CD4-positive, alpha-beta T cell treated with Interleukin-15 for 4 hours (primary cell): ENCODE measurements around the gene IL17B.
A peak's percentile ranks its signal among the peaks of the same experiment; 100 is the strongest.

Experiments used
- DNase-seq: peaks from one replicate; pipeline ENCODE4 v3.0.0-alpha.2; 2020; ENCODE audit warnings: low spot score

Gene IL17B

DNA sequence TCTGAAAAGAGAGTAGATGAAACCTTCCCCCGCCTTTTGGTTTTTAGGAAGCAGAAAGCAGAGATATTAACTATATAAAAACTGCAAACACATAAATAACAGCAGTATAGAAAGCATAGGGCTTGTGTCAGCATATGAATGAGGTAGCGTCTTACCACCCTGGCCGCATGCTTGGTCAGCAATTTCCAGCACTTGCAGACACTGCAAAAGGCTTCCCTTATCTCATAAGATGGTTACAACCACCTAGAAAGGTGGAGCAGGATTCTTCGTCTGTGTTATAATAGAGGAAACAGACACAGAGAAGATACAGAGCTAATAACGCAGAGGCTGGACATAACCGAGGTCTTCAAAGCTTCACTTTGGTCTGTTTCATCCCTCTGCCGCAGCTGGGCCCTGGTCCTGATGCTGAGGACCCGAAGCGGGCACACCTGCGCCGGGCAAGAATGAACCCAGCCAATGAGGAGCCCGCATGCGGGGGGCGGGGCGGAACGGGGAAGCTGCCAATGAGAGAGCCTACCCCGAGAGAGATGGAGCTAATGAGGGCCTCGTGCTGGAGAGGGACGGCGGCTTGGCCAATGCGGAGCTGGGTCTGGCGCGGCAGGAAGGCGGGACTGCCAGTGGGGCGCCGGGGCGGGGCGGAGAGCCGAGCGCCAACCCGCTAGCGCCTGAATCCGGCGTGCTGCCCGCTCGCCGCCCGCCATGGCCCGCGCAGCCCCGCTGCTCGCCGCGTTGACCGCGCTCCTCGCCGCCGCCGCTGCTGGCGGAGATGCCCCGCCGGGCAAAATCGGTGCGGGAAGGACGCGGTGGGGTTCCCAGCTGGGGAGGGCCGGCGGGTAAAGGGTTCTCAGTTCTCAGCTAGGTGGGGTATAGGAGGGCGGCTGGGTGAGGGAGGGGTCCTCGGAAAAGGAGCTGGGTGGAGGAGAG is 21.5 kb downstream of the IL17B start, which contains the start of gene PCYOX1L:
Gene PCYOX1L (plus strand): TSS at position 677 of the 924 bp plus-strand sequence. CDS start 23 bp downstream, at position 700.
- peak; percentile 97 for DNase-seq

DNA sequence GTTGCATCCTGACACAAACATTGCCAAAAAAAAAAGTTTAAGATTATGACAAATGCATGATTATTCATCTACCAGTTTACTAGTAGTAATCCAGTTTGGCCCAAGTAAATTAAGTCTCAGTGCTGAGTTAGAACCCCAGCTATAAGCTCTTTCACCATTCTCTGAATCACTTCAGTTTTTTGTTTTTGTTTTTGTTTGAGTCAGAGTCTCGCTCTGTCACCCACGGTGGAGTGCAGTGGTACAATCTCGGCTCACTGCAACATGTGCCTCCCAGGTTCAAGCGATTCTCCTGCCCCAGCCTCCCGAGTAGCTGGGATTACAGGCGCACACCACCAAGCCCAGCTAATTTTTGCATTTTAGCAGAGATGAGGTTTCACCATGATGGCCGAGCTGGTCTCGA is 22.7 kb downstream of the IL17B start:
- no peak for DNase-seq

DNA sequence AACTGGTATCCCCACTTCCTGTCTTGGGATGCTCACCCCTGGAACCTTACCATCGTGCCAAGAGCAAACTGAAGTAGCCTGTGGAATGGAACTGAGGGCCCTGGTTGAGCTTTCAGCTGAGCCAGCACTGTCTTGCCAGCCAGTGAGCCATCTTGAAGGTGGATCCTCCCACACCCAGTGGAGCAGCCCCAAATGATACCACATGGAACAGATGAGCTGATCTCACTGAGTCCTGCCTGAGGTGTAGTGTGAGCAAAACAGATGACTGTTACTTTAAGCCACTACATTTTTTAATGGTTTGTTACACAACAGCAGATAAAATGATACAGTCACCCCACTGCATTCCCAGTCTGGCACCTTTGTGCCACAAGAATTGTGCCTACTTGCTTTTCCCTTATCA is 23.4 kb downstream of the IL17B start:
- DNase-seq, result no peak

DNA sequence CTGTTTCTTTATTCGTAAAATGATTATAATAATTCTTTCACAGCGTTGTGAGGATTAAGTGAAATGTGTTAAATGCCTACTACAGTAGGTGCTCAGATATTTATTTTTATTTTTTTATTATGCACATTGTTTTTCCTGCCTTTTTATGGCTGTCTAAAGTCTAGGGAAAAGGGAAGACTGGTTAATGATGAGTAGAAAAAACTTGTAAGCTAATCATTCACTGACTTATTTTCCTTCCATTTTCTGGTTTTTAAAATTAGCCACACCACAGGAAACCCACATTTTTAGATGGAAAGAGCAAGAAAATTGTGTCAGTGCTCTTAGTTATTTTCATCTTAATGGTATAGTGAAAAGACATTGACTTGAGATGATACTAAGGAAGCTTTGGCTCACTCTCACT is 25.2 kb downstream of the IL17B start:
- DNase-seq, result no peak

DNA sequence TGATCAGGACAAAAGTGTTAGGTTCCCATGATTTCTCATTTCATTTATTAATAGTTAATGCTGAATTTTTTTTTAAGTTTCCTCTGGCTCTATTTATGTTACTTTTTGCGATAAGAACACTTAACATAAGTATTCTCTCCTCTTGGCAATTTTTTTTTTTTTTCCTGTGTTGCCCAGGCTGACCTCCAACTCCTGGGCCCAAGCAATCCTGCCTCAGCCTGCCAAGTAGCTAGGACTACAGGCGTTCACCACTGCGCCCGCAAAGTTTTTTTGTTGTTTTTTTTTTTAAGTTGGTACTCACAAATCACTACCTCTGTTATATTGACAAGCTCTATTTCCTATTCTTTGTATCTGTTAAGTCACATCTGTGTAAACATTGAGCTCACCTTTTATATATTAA is 26.9 kb downstream of the IL17B start:
- DNase-seq, result no peak

DNA sequence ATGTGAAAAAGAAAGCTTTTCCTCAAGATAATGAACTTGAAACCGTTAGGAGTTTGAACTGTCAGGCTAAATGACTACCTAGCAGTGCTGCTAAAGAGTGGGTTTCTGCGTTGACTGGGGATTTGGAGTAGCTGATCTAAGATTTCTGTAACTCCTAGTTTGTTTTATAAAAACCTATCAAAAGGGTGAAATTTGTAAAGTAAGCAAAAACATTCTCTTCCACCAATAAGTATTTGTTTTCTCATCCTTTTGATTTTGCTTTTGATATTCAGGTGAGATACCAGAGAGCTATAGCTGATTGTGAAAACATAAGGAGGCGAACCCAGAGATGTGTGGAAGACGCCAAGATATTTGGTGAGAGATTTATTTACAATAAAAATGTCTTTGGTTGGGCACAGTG is 29.7 kb downstream of the IL17B start:
- no peak for DNase-seq

DNA sequence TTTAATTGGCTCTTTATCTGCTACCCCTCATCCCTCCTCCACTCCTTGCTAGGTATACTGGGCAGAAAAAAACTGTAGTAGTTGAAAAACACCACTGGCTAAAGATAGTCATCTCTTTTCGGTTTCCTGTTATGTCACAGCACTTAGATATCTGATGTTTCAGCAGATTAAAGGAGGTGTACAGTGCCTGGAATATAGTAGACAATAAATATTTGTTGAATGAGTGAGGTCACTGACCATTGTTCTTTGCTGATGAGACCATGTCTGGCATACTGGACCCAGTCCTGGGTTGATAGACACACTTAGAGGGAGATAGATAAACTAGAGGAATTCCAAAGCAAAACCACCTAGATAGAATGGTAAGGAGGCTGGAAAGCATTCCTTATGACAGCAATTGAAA is 30.6 kb downstream of the IL17B start:
- DNase-seq, result peak; percentile 66

DNA sequence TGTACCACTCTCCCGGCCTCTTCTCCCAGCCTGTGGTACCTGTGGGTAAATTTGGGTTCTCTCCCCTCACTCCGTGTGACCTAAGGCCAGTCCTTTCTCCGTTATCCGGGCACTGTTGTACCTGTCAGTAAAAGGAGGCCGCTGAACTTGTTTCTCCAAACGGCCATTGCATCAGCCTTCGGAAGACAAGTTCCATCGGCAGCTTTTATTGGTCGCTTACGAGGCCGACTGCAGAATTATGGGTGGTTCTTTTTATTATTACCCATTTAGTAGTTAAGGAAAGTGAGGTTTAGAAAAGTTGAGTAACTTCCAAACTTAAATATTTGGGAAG is 33.2 kb downstream of the IL17B start:
- no peak for DNase-seq

DNA sequence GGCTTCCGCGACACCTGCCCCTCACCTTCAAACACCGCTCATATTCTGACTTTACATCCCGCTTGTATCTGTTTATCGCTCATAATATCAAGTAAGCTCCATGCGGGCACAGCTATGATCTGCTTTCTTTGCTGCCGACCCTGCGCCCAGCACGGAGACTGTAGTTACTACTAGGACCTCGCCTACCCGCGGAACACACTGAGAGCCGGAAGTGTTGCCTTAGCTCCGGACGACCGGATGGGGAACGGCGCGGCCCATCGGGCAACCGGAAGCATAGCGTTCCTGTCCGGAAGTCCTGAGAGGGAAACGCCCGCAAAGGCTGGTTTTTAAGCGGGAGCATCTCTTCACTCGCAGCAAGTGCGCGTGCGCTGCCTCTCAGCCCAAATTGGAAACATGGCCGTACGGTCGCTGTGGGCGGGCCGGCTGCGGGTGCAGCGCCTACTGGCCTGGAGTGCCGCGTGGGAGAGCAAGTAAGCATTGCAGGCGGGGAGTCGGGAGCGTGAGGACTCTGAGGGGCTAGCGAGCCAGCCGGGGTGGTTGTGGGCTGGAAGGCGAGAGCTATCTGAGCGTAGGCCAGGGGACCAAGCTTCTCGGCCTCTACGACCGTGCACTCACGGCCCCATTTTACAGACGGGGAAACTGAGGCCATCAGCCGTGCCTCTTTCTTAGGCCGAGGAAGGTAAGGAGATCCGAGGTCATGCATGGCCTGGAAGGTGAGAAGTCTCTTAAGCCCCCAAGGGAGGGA is 33.8 kb downstream of the IL17B start, which contains the start of gene GRPEL2:
Gene GRPEL2 (plus strand): TSS at position 353 of the 745 bp plus-strand sequence. CDS start 41 bp downstream, at position 394.
- DNase-seq, result peak; percentile 91

DNA sequence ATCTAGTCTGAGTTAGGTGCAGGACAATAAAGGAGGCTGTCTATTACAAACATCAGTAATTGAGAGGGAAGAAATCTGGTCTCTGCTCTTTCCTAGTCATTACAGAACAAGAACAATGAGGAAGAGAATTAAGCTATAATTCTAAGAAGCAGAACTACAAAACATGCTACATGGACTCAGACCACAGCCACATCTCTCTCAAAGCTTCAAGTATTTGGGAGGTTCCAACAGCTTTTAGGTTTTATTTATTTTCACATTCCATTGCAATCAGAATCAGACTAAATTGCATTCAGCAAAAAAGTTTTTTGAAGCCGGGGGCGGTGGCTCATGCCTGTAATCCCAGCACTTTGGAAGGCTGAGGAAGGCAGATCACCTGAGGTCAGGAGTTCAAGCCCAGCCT is 34.9 kb downstream of the IL17B start:
- no peak for DNase-seq

DNA sequence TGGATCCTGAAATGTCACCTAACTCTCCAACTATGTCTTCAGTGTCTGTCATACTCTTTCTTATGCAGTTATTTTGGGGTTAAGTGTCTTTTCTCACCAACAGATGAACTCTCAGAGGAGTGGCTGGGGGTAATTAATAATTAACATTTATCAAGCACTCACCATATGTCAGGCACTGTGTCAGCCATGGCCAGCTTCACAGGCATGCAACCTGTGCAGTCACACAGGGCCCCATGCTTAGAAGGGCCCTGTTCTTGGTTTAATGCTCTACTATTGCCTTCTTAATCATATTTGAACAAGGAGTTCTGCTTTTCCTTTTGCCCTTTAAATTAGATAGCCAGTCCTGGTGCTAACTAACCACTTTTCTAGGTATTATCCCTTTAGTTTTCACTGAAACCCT is 37.2 kb downstream of the IL17B start:
- DNase-seq, result no peak

DNA sequence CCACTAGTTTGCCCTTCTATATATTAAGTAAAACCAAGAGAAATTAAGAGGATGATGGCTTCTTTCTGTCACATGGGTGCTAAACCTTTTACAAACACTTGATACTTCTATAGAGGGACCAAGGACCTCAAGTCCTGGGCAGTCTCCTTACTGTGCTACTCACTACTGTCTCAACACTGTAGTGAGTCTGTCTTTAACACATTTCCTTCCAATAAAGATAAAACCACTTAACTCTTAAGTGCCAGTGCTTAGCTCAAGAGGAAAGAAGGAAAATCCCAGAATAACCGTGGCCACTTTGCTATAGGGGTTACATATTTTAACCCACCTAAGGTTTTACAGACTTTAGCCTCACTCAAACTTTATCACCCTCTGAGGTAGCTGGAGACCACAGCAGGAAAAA is 38.2 kb downstream of the IL17B start:
- DNase-seq, result no peak

DNA sequence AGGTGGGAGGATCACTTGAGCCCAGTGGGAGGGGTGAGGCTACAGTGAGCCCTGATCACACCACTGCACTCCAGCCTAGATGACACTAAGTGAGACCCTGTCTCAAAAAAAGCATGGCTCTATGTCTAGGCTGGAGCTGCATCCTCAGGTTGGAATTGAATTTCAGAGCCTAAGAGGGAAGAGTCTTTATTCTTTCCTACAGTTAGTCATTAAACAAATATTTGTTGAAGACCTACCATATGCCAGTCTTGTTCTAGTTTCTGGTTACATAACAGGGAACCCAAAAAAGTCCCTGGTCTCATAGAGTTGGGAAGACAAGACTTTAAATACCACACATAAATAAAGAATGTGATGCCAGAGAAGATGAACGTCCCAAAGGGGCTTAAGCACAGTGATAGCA is 40.7 kb downstream of the IL17B start:
- no peak for DNase-seq

DNA sequence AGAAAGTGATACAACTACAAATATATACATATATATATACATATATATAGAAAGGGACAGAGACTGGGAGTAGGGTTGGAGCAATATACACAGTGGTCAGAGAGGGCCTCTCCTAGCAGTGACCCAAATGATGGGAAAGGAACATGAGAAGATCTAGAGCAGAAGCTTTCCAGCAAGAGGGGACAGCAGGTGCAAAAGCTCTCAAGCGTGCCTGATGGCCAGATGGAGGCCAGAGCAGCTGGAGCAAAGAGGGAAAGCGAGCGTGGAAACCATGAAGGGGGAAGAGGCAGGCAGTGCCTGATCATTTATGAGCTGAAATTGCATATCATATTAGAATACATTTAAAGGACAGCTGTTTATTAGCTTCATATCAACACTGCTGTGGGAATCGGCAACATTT is 41.4 kb downstream of the IL17B start:
- no peak for DNase-seq

DNA sequence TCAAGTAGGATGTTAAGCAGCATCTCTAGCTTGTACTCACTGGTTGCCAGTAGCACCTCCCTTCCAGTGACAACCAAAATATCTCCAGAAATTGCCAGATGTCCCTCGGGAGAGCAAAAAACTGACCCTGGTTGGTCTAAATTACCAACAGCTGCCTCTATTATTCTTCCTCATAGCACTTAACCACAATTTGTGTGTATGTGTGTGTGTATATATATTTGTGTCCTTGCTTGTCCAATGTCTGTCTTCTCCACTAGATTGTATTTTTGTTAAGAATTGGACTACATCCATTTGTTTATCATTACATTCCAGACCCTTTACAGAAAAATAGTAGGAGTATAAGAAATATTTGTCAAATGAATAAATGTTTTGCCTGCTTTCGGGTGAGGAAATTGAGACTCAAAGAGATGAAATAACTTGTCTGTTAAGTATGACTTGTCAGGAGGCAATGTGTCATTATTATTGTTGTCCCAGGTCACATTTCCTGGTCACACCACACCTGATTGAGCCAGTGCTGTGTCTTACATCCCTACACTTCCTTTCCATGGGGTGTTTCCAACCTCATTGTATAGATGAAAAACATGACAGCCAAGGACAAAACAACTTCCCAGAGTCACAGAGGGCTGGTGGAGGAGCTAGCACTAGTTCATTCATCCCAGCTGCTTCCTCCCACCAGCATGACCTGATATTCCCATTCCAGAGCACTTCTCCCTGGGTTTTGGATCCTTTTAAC is 45.2 kb downstream of the IL17B start:
- no peak for DNase-seq

DNA sequence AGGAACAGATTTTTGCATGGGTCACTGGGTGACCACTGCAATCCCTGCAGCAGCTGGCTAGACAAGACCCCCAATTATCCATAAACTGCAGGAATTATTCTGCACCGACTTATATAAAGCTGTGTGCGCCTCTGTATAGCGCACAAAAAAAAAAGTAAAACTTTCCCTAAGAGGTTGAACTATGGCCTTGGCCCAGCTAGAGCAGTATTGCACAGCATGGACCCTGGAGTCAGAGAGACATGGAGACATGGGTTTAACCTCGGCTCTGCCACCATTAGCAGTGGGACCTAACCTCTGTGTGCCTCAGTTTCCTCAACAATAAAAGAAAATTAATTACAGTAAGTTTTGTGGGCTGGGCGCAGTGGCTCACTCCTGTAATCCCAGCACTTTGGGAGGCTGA is 50.9 kb downstream of the IL17B start:
- no peak for DNase-seq

DNA sequence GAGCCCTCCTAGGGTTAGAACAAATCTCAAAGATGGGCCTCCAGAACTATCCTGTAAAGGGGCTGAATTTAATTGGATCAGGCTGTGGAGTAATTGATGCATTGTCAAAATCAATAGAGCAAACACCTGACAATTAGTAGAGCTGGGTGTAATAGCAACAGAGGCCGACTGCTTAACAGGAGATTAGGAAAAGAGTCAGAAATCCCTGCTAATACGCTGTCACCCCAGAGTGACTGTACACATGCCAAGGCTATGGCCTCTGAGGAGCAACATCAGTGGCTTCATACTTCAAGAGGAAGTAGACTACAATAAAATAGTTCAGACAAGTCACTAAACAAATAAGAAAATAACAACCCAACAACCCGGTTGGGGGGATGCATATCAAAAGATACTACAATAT is 52.5 kb downstream of the IL17B start:
- DNase-seq, result no peak

DNA sequence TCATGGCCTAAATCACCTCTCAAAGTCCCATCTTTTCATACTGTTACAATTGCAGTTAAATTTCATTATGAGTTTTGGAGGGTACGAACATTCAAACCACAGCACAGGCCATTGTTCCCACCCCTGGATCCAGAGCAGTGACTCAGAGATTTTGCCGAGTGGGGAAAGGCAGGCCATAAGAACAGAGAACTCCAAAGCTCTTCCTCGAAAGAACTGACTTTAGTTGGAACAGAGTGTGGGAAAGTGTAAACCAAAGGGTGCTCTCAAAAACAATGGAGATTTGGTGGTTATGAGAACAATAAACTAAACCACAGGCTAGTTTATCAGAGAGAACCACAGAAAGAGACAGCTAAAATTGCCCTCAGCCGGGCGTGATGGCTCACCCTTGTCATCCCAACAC is 53.2 kb downstream of the IL17B start:
- DNase-seq, result no peak

DNA sequence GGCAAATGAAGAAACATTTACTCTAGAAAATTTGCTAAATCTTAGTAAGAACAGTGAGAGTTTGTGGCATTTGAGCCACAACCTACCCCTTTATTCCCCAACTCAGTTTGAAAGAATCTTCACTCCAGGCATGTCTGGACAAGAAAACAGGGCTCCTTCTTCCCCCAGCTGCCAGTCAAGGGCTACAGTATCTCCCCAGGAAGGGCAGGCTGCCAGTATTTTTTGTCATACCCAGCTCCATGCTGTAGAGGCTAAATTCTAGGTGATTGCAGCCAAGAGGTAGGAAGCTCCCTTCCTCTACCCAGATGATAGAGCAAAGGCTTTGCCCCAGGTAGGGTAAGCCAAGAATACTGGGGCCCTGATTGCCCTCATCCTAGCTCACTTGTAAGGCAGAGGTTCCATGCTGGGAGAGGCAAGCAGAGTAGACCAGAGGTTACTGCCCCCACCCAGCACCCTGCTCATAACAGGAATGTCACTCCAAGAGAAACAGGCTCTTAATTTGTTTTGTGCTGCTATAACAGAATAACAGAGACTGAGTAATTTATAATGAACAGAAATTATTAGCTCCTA is 53.8 kb downstream of the IL17B start:
- no peak for DNase-seq

DNA sequence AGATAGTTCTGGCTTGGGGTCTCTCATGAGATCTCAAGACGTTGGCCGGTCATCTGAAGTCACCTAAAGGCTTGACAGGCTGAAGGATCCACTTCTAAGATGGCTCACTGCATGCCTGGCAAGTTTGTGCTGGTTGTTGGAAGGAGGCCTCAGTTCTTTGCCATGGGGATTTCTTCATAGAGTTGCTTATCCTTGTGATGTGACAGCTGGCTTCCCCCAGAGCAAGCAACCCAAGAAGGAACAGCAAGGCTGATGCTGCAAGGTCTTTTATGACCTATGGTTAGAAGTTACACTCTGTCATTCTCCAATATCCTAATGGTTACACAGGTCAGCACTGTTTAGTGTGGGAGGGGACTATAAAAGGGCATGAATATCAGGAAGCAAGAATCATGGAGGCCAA is 54.5 kb downstream of the IL17B start:
- no peak for DNase-seq
